K562 (cell line): Measurements from ENCODE around the gene PPT1. TPM values are rescaled to one million over a fixed set of nuclear protein-coding genes. Genes with fewer than 3 reads are reported as not detected.

Source experiments
- ATF7 ChIP-seq: fragments of 450-650 bp; IDR thresholded peaks from 2 replicates; pipeline ENCODE4 v1.7.1; 2014; ENCODE audit warnings: mild to moderate bottlenecking, moderate library complexity
- CBX8 ChIP-seq: fragments of 200-600 bp; sonication (generic); IDR thresholded peaks from 2 replicates; pipeline ENCODE4 v1.6.1; 2012; ENCODE audit warnings: borderline replicate concordance, mixed run types, low read depth, mild to moderate bottlenecking, moderate library complexity, mixed read lengths, low read length, control low read depth, inconsistent platforms; ENCODE audit not compliant: poor library complexity, severe bottlenecking; ENCODE audit errors: extremely low read depth
- CEBPG ChIP-seq, 3 experiments: fragments of 200-800 bp in 1 of 3; sonication (Bioruptor generic) in 1 of 3; sonication (generic) in 1 of 3; formaldehyde crosslinking in 1 of 3; IDR thresholded peaks in 2 of 3; conservative IDR thresholded peaks in 1 of 3; 2 replicates each; pipeline versions ENCODE4 v1.6.1 to v1.8.0; 2016 to 2022; ENCODE audit warnings: missing compliant biosample characterization in 2 of 3, missing genetic modification characterization in 2 of 3, mild to moderate bottlenecking in 1 of 3, missing genetic modification reagents in 1 of 3
- CREM ChIP-seq: IDR thresholded peaks from 2 replicates; pipeline ENCODE4 v1.6.1; 2014; ENCODE audit warnings: antibody characterized with exemption, low read depth
- CTCF ChIP-seq, 3 experiments: IDR thresholded peaks in 2 of 3; conservative IDR thresholded peaks in 1 of 3; 2 replicates each; pipeline ENCODE4 v1.5.1; 2011 to 2012; ENCODE audit warnings: low read length in 3 of 3, mild to moderate bottlenecking in 3 of 3, control low read depth in 2 of 3, improper control_type of control experiment in 1 of 3, inconsistent platforms in 1 of 3, low read depth in 1 of 3, mixed read lengths in 1 of 3, moderate library complexity in 1 of 3; ENCODE audit not compliant: insufficient read depth in 2 of 3
- FOXP1 ChIP-seq: sonication (generic); formaldehyde crosslinking; IDR thresholded peaks from 2 replicates; pipeline ENCODE4 v1.8.0; 2022; ENCODE audit warnings: mild to moderate bottlenecking, missing genetic modification reagents
- GMEB1 ChIP-seq: fragments of 250-450 bp; sonication (Bioruptor Pico); IDR thresholded peaks from 2 replicates; pipeline ENCODE4 v1.4.0; 2020; ENCODE audit warnings: mild to moderate bottlenecking
- MED1 ChIP-seq: sonication (generic); formaldehyde crosslinking; IDR thresholded peaks from 2 replicates; pipeline ENCODE4 v1.8.1; 2023; ENCODE audit warnings: missing genetic modification reagents, borderline replicate concordance
- MTA2 ChIP-seq: fragments of 450-650 bp; IDR thresholded peaks from 2 replicates; pipeline ENCODE4 v1.6.1; 2016; ENCODE audit warnings: low read depth
- NFYB ChIP-seq: IDR thresholded peaks from 2 replicates; pipeline ENCODE4 v1.6.1; 2011; ENCODE audit warnings: mild to moderate bottlenecking, moderate library complexity; ENCODE audit not compliant: insufficient read length; ENCODE audit errors: extremely low read depth
- POLR2B ChIP-seq: fragments of 450-650 bp; IDR thresholded peaks from 2 replicates; pipeline ENCODE4 v1.6.1; 2018; ENCODE audit warnings: low read depth; ENCODE audit not compliant: partially characterized antibody
- RBFOX2 ChIP-seq: fragments of 200-400 bp; formaldehyde crosslinking; IDR thresholded peaks from 2 replicates; pipeline ENCODE4 v1.6.1; 2017; ENCODE audit warnings: low read depth, mild to moderate bottlenecking, low read length, moderate library complexity
- RCOR1 ChIP-seq, 2 experiments: IDR thresholded peaks; 2 replicates each; pipeline ENCODE4 v1.6.1; 2012; ENCODE audit warnings: low read depth in 2 of 2, low read length in 2 of 2, borderline replicate concordance in 1 of 2, improper control_type of control experiment in 1 of 2
- RHOXF2B ChIP-seq: fragments of 250-450 bp; sonication (Bioruptor Pico); conservative IDR thresholded peaks from 2 replicates; pipeline ENCODE4 v1.5.1; 2021
- SIRT6 ChIP-seq: IDR thresholded peaks from one replicate; pipeline ENCODE4 v1.6.1; 2012; ENCODE audit warnings: low read depth, mild to moderate bottlenecking, control low read depth, inconsistent platforms, low read length, moderate library complexity
- SIX5 ChIP-seq, 2 experiments: IDR thresholded peaks; 2 replicates each; pipeline ENCODE4 v1.6.1; 2011; ENCODE audit warnings: low read length in 2 of 2, borderline replicate concordance in 1 of 2, low read depth in 1 of 2, mild to moderate bottlenecking in 1 of 2, moderate library complexity in 1 of 2; ENCODE audit not compliant: insufficient read depth in 1 of 2
- SNIP1 ChIP-seq: fragments of 450-650 bp; IDR thresholded peaks from 2 replicates; pipeline ENCODE4 v1.7.1; 2017; ENCODE audit warnings: low read depth, mild to moderate bottlenecking
- SRSF1 ChIP-seq: fragments of 200-400 bp; formaldehyde crosslinking; IDR thresholded peaks from 2 replicates; pipeline ENCODE4 v1.6.1; 2017; ENCODE audit warnings: mild to moderate bottlenecking, low read depth, low read length, moderate library complexity
- TCF3 ChIP-seq: sonication (generic); formaldehyde crosslinking; IDR thresholded peaks from 2 replicates; pipeline ENCODE4 v1.4.0; 2020; ENCODE audit warnings: mild to moderate bottlenecking, missing genetic modification reagents
- THRB ChIP-seq: fragments of 450-650 bp; formaldehyde crosslinking; conservative IDR thresholded peaks from 2 replicates; pipeline ENCODE4 v1.4.0; 2022; ENCODE audit warnings: mild to moderate bottlenecking, missing genetic modification characterization
- ZC3H4 ChIP-seq: sonication (generic); formaldehyde crosslinking; IDR thresholded peaks from 2 replicates; pipeline ENCODE4 v1.9.0; 2021; ENCODE audit warnings: missing genetic modification reagents, borderline replicate concordance
- ZNF134 ChIP-seq: fragments of 250-450 bp; sonication (Bioruptor Pico); conservative IDR thresholded peaks from 2 replicates; pipeline ENCODE4 v1.4.0; 2020
- ZNF584 ChIP-seq: fragments of 200-800 bp; sonication (Bioruptor generic); IDR thresholded peaks from 2 replicates; pipeline ENCODE4 v1.6.1; 2016; ENCODE audit warnings: low read depth, mild to moderate bottlenecking, missing genetic modification characterization, missing compliant biosample characterization
- ZNF717 ChIP-seq: fragments of 250-450 bp; sonication (Bioruptor Pico); IDR thresholded peaks from 2 replicates; pipeline ENCODE4 v1.5.0; 2021
- polyA plus RNA-seq, 8 experiments: library from polyadenylated mRNA; depleted of rRNA in 4 of 8; stranded (reverse) in 5 of 8; unstranded in 3 of 8; fragments of >200 nt; fragmentation: Nextera tagmentation in 2 of 8; fragmentation: Illumina TruSeq in 1 of 8; extraction: Ambion mirVana in 2 of 8; extraction: Trizol in 1 of 8; gene quantifications; 2 replicates each; pipeline versions ENCODE4 v1.2.1 to v1.2.3, GENCODE V29; 2011 to 2014; ENCODE audit warnings: inconsistent platforms in 1 of 8, missing spikeins in 1 of 8
- total RNA-seq, 7 experiments: library from RNA; depleted of rRNA in 6 of 7; stranded (reverse); fragments of >200 nt in 6 of 7; fragmentation: Illumina TruSeq in 2 of 7; extraction: Trizol in 2 of 7; gene quantifications; 2 replicates each; pipeline versions ENCODE4 v1.2.1 to v1.2.3, GENCODE V29; 2011 to 2021; ENCODE audit warnings: low replicate concordance in 1 of 7

Gene PPT1
- total and polyA plus RNA-seq, 9 of the 15 experiments (the other 6 are each of a cell fraction or from before 2014, with no cell fraction given), result 72.2 to 285 (median 143) TPM

GRCh38 chr1:40032240-40032891, 64.7 kb downstream of the PPT1 start (continued):
- TF ChIP-seq CTCF (IDR thresholded peaks at IDR 0.05 in 2 of 3, conservative IDR thresholded peaks at IDR 0.05 in 1 of 3; ENCODE audit: insufficient read depth in 2 of 3, low read depth in 1 of 3, low read length in 3 of 3) (peak; percentile 71 to 89 (median 80)), RBFOX2 (no peak), ZNF717 (CRISPR knock-in tag) (no peak), SNIP1 (no peak), ZNF134 (CRISPR knock-in tag) (no peak), ZC3H4 (CRISPR knock-in tag) (no peak), FOXP1 (CRISPR knock-in tag) (no peak), RCOR1 (IDR thresholded peaks at IDR 0.05; ENCODE audit: borderline replicate concordance in 1 of 2, low read depth in 2 of 2, low read length in 2 of 2) (peak in 1 of 2 experiments; percentile 21; a peak in 1 of 4 replicates), TCF3 (CRISPR knock-in tag) (no peak), ATF7 (0 out of 2 replicates have a peak, but pooled peaks have one; percentile 10), MED1 (CRISPR knock-in tag) (no peak), ZNF584 (no peak), THRB (CRISPR knock-in tag) (no peak), SRSF1 (no peak), NFYB (no peak), SIRT6 (no peak), CREM (no peak), POLR2B (no peak), CBX8 (no peak), RHOXF2B (CRISPR knock-in tag) (no peak), CEBPG (CRISPR knock-in tag; IDR thresholded peaks at IDR 0.05) (no peak), CEBPG (tag; conservative IDR thresholded peaks at IDR 0.05 in 1 of 2, IDR thresholded peaks at IDR 0.05 in 1 of 2) (0 out of 4 replicates have a peak, but pooled peaks of 1 of the 2 experiments have one; percentile 17), MTA2 (no peak), GMEB1 (no peak), SIX5 (IDR thresholded peaks at IDR 0.05; ENCODE audit: borderline replicate concordance in 1 of 2, insufficient read depth in 1 of 2, low read depth in 1 of 2, low read length in 2 of 2) (no peak)
